GM23248 (cell line): ENCODE data around the gene PCBD1.

ENCODE experiments used
- EZH2 ChIP-seq: fragments of 200-600 bp; sonication (generic); IDR thresholded peaks from 2 replicates; pipeline ENCODE4 v1.6.1; 2018; ENCODE audit warnings: antibody characterized with exemption, mild to moderate bottlenecking; ENCODE audit not compliant: insufficient read depth, poor library complexity, severe bottlenecking
- EZH2phosphoT487 ChIP-seq: fragments of 200-600 bp; sonication (generic); IDR thresholded peaks from 2 replicates; pipeline ENCODE4 v1.6.1; 2018; ENCODE audit warnings: antibody characterized with exemption, moderate library complexity, mild to moderate bottlenecking, low read depth; ENCODE audit not compliant: insufficient read depth

DNA sequence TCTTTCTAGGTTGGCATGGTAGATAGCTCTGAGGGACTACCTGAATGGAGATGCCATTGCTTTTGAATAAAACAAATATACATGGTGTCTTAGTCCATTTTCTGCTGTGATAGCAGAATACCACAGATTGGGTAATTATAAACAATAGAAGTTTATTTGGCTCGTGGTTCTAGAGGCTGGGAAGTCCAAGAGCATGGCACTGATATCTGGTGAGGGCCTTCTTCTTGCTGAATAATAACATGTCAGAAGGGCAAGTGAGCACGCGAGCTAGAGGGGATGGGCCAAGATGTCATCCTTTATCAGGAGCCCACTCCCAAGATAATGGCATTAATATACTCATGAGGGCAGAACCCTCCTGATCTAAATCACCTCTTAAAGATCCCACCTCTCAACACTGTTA is 50.7 kb downstream of the PCBD1 start:
- TF ChIP-seq EZH2phosphoT487 (no peak), EZH2 (no peak)
